Activated naive CD8-positive, alpha-beta T cell treated with anti-CD3 and anti-CD28 coated beads, Interleukin-2, amount 50 U/mL, for 24 hours (primary cell): Measurements from ENCODE around the gene ADAMTSL5.
A peak's percentile ranks its signal among the peaks of the same experiment; 100 is the strongest.

Experiments
- ATAC-seq: fragments of 150-1000 bp; cut with Tn5 transposase; one replicate; pipeline ENCODE4 v1.10.0; 2021
- DNase-seq: peaks from one replicate; pipeline ENCODE4 v3.0.0; 2021
- H3K27ac Mint-ChIP-seq: one replicate; pipeline ENCODE4 v1.8.0; 2021; ENCODE audit warnings: mild to moderate bottlenecking, mixed read lengths
- H3K27me3 Mint-ChIP-seq: one replicate; pipeline ENCODE4 v1.8.0; 2021; ENCODE audit warnings: mixed read lengths
- H3K36me3 Mint-ChIP-seq: one replicate; pipeline ENCODE4 v1.8.0; 2021; ENCODE audit warnings: low read depth, mixed read lengths
- H3K4me1 Mint-ChIP-seq: one replicate; pipeline ENCODE4 v1.8.0; 2021; ENCODE audit warnings: mixed read lengths
- H3K4me3 Mint-ChIP-seq: one replicate; pipeline ENCODE4 v1.8.0; 2021; ENCODE audit warnings: mild to moderate bottlenecking, moderate library complexity, mixed read lengths
- H3K9me3 Mint-ChIP-seq: one replicate; pipeline ENCODE4 v1.8.0; 2021; ENCODE audit warnings: mixed read lengths

The ADAMTSL5 gene

GRCh38 chr19:1474011-1474764 is 38.6 kb downstream of the ADAMTSL5 start:
- H3K4me1 Mint-ChIP-seq, result peaks cover 17% of the 10 kb centered on the region
- no peak for ATAC-seq
- H3K9me3 Mint-ChIP-seq, result no peaks in the 10 kb centered on the region
- no peak overlapping the region for H3K27ac Mint-ChIP-seq
- no peak for DNase-seq
- H3K36me3 Mint-ChIP-seq, result peaks cover 5% of the 10 kb centered on the region
- H3K27me3 Mint-ChIP-seq, result peaks cover 11% of the 10 kb centered on the region
- H3K4me3 Mint-ChIP-seq, result no peak overlapping the region

- Mint-ChIP-seq H3K27me3 (peaks cover 11% of the 10 kb centered on the region), H3K27ac (no peak overlapping the region), H3K4me1 (peaks cover 15% of the 10 kb centered on the region), H3K4me3 (no peak overlapping the region), H3K36me3 (peaks cover 4% of the 10 kb centered on the region), H3K9me3 (no peaks in the 10 kb centered on the region)
- DNase-seq (no peak), ATAC-seq (no peak)
Observed at GRCh38 chr19:1473085-1473851, 39.6 kb downstream of the ADAMTSL5 start.

- Mint-ChIP-seq H3K36me3 (peaks cover 3% of the 10 kb centered on the region), H3K27me3 (peaks cover 11% of the 10 kb centered on the region), H3K9me3 (no peaks in the 10 kb centered on the region), H3K4me3 (no peak overlapping the region), H3K27ac (no peak overlapping the region), H3K4me1 (peaks cover 14% of the 10 kb centered on the region)
- DNase-seq (no peak), ATAC-seq (no peak)
Observed at GRCh38 chr19:1472231-1473084, 40.4 kb downstream of the ADAMTSL5 start.

DNA sequence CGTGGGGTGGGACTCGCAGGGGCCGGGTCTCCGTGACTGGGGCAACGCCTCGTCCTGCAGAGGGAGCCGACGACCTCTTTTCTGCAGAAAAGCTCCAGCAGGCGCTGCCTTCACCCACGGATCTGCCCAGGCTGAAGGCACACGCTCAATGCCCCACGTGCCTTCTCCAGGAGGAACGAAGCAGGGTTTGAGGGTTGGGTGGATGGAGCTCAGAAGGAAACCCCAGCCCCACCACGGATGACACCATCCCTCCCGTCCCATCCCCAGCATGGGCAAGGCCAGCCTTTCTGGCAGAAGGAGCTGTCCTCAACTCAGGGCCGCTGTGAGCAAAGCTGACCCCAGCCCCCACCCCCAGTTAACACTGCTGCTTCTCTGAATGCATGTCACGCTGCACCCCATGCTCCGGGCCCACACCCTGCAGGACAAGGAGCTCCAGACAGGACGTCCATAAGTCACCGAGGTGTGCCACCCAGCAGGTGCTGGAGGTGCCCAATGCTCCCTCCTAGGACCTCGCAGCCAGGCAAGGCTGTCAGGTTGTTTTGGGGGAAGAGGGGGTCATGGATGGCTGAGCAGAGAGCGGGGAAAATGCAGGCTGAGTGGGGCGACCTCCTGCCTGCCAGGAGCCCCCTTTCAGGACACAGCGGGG is 41.2 kb downstream of the ADAMTSL5 start:
- DNase-seq, result no peak
- no peaks in the 10 kb centered on the region for H3K9me3 Mint-ChIP-seq
- ATAC-seq, result no peak
- H3K4me1 Mint-ChIP-seq, result peaks cover 6% of the 10 kb centered on the region
- H3K36me3 Mint-ChIP-seq, result no peaks in the 10 kb centered on the region
- H3K27ac Mint-ChIP-seq, result no peak overlapping the region
- H3K4me3 Mint-ChIP-seq, result no peak overlapping the region
- H3K27me3 Mint-ChIP-seq, result peaks cover 11% of the 10 kb centered on the region

GRCh38 chr19:1471010-1471514 is 41.8 kb downstream of the ADAMTSL5 start:
- H3K4me1 Mint-ChIP-seq, result peaks cover 6% of the 10 kb centered on the region
- H3K4me3 Mint-ChIP-seq, result no peak overlapping the region
- DNase-seq (peak; percentile 36), ATAC-seq (peak; percentile 9)
- H3K36me3 Mint-ChIP-seq, result no peaks in the 10 kb centered on the region
- H3K27me3 Mint-ChIP-seq, result peaks cover 11% of the 10 kb centered on the region
- no peaks in the 10 kb centered on the region for H3K9me3 Mint-ChIP-seq
- H3K27ac Mint-ChIP-seq, result no peak overlapping the region

GRCh38 chr19:1470305-1471009 is 42.4 kb downstream of the ADAMTSL5 start:
- Mint-ChIP-seq H3K27me3 (peaks cover 11% of the 10 kb centered on the region), H3K27ac (no peak overlapping the region), H3K4me1 (peaks cover 6% of the 10 kb centered on the region), H3K9me3 (no peaks in the 10 kb centered on the region), H3K36me3 (no peaks in the 10 kb centered on the region), H3K4me3 (peak overlapping the region; percentile 17)
- ATAC-seq, result peak; percentile 16
- DNase-seq, result peak; percentile 69

DNA sequence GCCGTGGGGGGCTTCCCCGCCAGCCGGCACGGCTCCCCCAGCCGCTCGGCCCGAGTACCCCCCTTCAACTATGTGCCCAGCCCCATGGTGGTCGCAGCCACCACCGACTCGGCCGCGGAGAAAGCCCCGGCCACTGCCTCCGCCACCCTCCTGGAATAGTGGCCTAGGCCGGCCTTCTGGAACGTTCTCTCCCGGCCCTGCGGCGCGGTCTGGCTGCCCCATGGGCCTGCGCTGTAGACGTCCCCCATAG is 42.8 kb downstream of the ADAMTSL5 start:
- Mint-ChIP-seq H3K4me3 (peak overlapping the region; percentile 17), H3K27me3 (peaks cover 11% of the 10 kb centered on the region), H3K9me3 (no peaks in the 10 kb centered on the region), H3K27ac (no peak overlapping the region), H3K36me3 (no peaks in the 10 kb centered on the region), H3K4me1 (peaks cover 6% of the 10 kb centered on the region)
- no peak for DNase-seq
- no peak for ATAC-seq

GRCh38 chr19:1469255-1470054 is 43.4 kb downstream of the ADAMTSL5 start:
- no peak overlapping the region for H3K4me3 Mint-ChIP-seq
- H3K36me3 Mint-ChIP-seq, result no peaks in the 10 kb centered on the region
- peaks cover 13% of the 10 kb centered on the region for H3K27me3 Mint-ChIP-seq
- ATAC-seq (no peak), DNase-seq (no peak)
- H3K27ac Mint-ChIP-seq, result no peak overlapping the region
- H3K4me1 Mint-ChIP-seq, result peaks cover 6% of the 10 kb centered on the region
- no peaks in the 10 kb centered on the region for H3K9me3 Mint-ChIP-seq

DNA sequence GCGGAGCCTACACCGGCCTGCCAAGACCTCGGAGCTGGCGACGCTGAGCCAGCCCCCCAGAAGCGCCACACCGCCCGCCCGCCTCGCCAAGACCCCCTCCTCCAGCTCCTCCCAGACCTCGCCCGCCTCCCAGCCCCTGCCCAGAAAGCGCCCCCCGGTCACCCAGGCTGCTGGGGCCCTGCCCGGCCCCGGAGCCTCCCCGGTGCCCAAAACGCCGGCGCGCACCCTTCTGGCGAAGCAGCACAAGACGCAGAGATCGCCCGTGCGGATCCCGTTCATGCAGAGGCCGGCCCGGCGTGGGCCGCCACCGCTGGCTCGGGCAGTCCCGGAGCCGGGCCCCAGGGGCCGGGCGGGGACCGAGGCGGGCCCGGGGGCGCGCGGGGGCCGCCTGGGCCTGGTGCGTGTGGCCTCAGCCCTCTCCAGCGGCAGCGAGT is 44.0 kb downstream of the ADAMTSL5 start:
- Mint-ChIP-seq H3K9me3 (no peaks in the 10 kb centered on the region), H3K27ac (no peak overlapping the region), H3K27me3 (peaks cover 13% of the 10 kb centered on the region), H3K36me3 (no peaks in the 10 kb centered on the region), H3K4me1 (peaks cover 6% of the 10 kb centered on the region), H3K4me3 (no peak overlapping the region)
- ATAC-seq (peak; percentile 20), DNase-seq (peak; percentile 53)

- H3K27ac Mint-ChIP-seq, result no peak overlapping the region
- H3K9me3 Mint-ChIP-seq, result no peaks in the 10 kb centered on the region
- H3K4me1 Mint-ChIP-seq, result peaks cover 6% of the 10 kb centered on the region
- ATAC-seq, result no peak
- DNase-seq, result no peak
- peaks cover 15% of the 10 kb centered on the region for H3K27me3 Mint-ChIP-seq
- H3K36me3 Mint-ChIP-seq, result no peaks in the 10 kb centered on the region
- no peak overlapping the region for H3K4me3 Mint-ChIP-seq
Observed at GRCh38 chr19:1468274-1468820, 44.5 kb downstream of the ADAMTSL5 start.

DNA sequence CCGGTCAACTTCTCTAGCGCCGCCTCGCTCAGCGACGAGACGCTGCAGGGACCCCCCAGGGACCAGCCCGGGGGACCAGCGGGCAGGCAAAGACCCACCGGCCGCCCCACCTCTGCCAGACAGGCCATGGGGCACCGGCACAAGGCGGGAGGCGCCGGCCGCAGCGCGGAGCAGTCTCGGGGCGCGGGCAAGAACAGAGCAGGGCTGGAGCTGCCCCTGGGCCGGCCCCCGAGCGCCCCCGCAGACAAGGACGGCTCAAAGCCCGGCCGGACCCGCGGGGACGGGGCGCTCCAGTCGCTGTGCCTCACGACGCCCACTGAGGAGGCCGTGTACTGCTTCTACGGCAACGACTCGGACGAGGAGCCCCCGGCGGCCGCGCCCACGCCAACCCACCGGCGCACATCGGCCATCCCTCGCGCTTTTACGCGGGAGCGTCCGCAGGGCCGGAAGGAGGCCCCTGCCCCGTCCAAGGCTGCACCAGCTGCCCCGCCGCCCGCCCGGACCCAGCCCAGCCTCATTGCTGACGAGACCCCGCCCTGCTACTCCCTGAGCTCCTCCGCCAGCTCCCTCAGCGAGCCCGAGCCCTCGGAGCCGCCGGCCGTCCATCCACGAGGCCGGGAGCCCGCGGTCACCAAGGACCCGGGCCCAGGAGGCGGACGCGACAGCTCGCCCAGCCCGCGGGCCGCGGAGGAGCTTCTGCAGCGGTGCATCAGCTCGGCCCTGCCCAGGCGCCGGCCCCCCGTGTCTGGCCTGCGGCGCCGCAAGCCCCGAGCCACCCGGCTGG is 45.1 kb downstream of the ADAMTSL5 start:
- Mint-ChIP-seq H3K27me3 (peaks cover 15% of the 10 kb centered on the region), H3K4me3 (no peak overlapping the region), H3K9me3 (no peaks in the 10 kb centered on the region)

GRCh38 chr19:1467215-1467489 is 45.7 kb downstream of the ADAMTSL5 start:
- H3K4me1 Mint-ChIP-seq, result peaks cover 6% of the 10 kb centered on the region
- no peaks in the 10 kb centered on the region for H3K36me3 Mint-ChIP-seq
- no peak overlapping the region for H3K27ac Mint-ChIP-seq
- ATAC-seq (no peak), DNase-seq (no peak)
- H3K27me3 Mint-ChIP-seq, result peaks cover 14% of the 10 kb centered on the region
- H3K4me3 Mint-ChIP-seq, result no peak overlapping the region
- no peaks in the 10 kb centered on the region for H3K9me3 Mint-ChIP-seq

More for the DNA sequence above, 45.1 kb downstream of the ADAMTSL5 start:
- Mint-ChIP-seq H3K27ac (no peak overlapping the region), H3K36me3 (no peaks in the 10 kb centered on the region), H3K4me1 (peaks cover 6% of the 10 kb centered on the region)
- no peak for DNase-seq
- no peak for ATAC-seq
